ENCODE results near the gene TK1.

DNA sequence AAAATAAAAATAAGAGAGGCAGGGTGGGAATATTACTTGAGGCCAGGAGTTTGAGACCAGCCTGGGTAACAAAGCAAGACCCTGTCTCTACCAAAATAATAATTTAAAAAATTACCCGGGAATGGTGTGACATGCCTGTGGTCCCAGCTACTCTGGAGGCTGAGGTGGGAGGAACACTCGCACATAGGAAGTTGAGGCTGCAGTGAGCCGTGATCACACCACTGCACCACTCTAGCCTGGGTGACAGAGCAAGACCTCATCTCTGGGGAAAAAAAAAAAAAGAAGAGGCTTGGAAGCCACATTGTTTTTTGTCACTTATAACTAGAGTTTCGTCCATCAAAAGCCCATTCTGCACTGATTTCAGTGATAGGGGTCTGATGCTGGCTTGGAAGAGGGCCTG is 41.3 kb upstream of the TK1 start:
- no peak for TF ChIP-seq POLR2A (IDR thresholded peaks at IDR 0.05)
- TF ChIP-seq, protein P1, sequence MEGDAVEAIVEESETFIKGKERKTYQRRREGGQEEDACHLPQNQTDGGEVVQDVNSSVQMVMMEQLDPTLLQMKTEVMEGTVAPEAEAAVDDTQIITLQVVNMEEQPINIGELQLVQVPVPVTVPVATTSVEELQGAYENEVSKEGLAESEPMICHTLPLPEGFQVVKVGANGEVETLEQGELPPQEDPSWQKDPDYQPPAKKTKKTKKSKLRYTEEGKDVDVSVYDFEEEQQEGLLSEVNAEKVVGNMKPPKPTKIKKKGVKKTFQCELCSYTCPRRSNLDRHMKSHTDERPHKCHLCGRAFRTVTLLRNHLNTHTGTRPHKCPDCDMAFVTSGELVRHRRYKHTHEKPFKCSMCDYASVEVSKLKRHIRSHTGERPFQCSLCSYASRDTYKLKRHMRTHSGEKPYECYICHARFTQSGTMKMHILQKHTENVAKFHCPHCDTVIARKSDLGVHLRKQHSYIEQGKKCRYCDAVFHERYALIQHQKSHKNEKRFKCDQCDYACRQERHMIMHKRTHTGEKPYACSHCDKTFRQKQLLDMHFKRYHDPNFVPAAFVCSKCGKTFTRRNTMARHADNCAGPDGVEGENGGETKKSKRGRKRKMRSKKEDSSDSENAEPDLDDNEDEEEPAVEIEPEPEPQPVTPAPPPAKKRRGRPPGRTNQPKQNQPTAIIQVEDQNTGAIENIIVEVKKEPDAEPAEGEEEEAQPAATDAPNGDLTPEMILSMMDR (IDR thresholded peaks at IDR 0.05): no peak

Data from suprapubic skin (tissue), 3 donors.